Measurements from ENCODE around the gene UROC1. TPM values are rescaled to one million over a fixed set of nuclear protein-coding genes. Genes with fewer than 3 reads are reported as not detected.

UROC1 gene
- total and polyA plus RNA-seq, 2 donors from 2014 or later: not detected

DNA sequence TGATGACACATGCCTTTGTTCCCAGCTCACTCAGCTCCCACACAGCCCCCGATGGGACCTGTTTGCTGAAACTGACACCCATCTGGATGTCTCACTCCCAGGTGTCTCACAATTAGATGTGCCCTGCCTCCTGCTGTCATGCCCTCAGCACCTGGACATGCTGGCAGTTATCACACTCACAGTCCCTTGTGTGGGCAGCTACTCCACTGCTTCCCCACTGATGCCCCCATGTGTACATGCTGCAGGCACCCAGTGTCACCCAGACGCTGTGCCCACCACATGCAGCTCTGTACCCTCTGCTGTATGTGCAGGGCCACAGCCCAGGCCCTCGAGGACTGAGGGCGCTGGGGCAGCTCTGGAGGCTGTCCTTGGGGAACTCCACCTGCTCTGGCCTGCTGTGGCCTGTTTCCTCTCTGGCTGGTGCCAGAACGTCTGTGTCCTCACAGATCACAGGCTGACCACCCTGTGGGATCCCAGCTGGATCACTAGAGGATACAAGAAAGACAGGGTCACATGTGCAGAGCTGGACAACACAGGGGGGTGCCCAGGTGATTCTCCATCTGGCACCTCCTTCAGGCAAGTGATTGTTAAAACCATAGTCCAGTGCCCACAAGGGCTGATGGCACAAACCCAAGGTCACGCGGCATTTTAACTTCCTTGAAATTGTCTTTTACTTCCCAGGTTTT lies 27.2 kb upstream of the UROC1 start:
- no peak overlapping the region for H3K4me3 ChIP-seq (ENCODE audit: low read length in 3 of 3)
- H3K9me3 ChIP-seq (ENCODE audit: control insufficient read depth in 2 of 3, insufficient read depth in 1 of 3, low read length in 3 of 3): no peaks in the 10 kb centered on the region
- no peaks in the 10 kb centered on the region for H3K36me3 ChIP-seq (ENCODE audit: control insufficient read depth in 2 of 3, insufficient read depth in 3 of 3, low read length in 3 of 3)
- TF ChIP-seq CTCF (IDR thresholded peaks at IDR 0.05; ENCODE audit: borderline replicate concordance, extremely low read depth, insufficient read depth): no peak
- no peak overlapping the region for H3K9ac ChIP-seq (ENCODE audit: low read length in 3 of 3)
- H3K27me3 ChIP-seq (ENCODE audit: control insufficient read depth, insufficient read depth, low read length): peaks cover 5% of the 10 kb centered on the region
- H3K27ac ChIP-seq (ENCODE audit: low read depth in 2 of 2, low read length in 2 of 2): no peak overlapping the region
- DNase-seq (peak in 3 of 5 donors; percentile 8 to 51 (median 14)), FAIRE-seq (no peak)
- H3K4me1 ChIP-seq (ENCODE audit: control insufficient read depth in 2 of 3, insufficient read depth in 2 of 3, low read depth in 1 of 3, low read length in 3 of 3): peaks cover 0 to 3% (median 3%) of the 10 kb centered on the region in 3 donors
- intact Hi-C loops (cut with DNase I): no loop called here

- Histone ChIP-seq H3K4me1 (ENCODE audit: control insufficient read depth in 2 of 3, insufficient read depth in 2 of 3, low read depth in 1 of 3, low read length in 3 of 3) (peaks cover 0 to 3% (median 3%) of the 10 kb centered on the region in 3 donors), H3K9me3 (ENCODE audit: control insufficient read depth in 2 of 3, insufficient read depth in 1 of 3, low read length in 3 of 3) (no peaks in the 10 kb centered on the region), H3K36me3 (ENCODE audit: control insufficient read depth in 2 of 3, insufficient read depth in 3 of 3, low read length in 3 of 3) (no peaks in the 10 kb centered on the region), H3K27me3 (ENCODE audit: control insufficient read depth, insufficient read depth, low read length) (peaks cover 5% of the 10 kb centered on the region), H3K27ac (ENCODE audit: low read depth in 2 of 2, low read length in 2 of 2) (no peak overlapping the region), H3K4me3 (ENCODE audit: low read length in 3 of 3) (no peak overlapping the region), H3K9ac (ENCODE audit: low read length in 3 of 3) (no peak overlapping the region)
- FAIRE-seq (no peak), DNase-seq (peak in 2 of 5 donors; percentile 5 to 40)
- intact Hi-C loops (cut with DNase I): no loop called here
- no peak for TF ChIP-seq CTCF (IDR thresholded peaks at IDR 0.05; ENCODE audit: borderline replicate concordance, extremely low read depth, insufficient read depth)
Measured at GRCh38 chr3:126543457-126544061, 26.0 kb upstream of the UROC1 start.

- no peak for TF ChIP-seq CTCF (IDR thresholded peaks at IDR 0.05; ENCODE audit: borderline replicate concordance, extremely low read depth, insufficient read depth)
- peaks cover 5% of the 10 kb centered on the region for H3K27me3 ChIP-seq (ENCODE audit: control insufficient read depth, insufficient read depth, low read length)
- peak in 3 of 5 donors; percentile 7 to 70 (median 39) for DNase-seq
- H3K9ac ChIP-seq (ENCODE audit: low read length in 3 of 3): no peak overlapping the region
- intact Hi-C loops (cut with DNase I): no loop called here
- H3K4me1 ChIP-seq (ENCODE audit: control insufficient read depth in 2 of 3, insufficient read depth in 2 of 3, low read depth in 1 of 3, low read length in 3 of 3): peaks cover 0 to 3% (median 3%) of the 10 kb centered on the region in 3 donors
- no peaks in the 10 kb centered on the region for H3K36me3 ChIP-seq (ENCODE audit: control insufficient read depth in 2 of 3, insufficient read depth in 3 of 3, low read length in 3 of 3)
- no peaks in the 10 kb centered on the region for H3K9me3 ChIP-seq (ENCODE audit: control insufficient read depth in 2 of 3, insufficient read depth in 1 of 3, low read length in 3 of 3)
- H3K4me3 ChIP-seq (ENCODE audit: low read length in 3 of 3): no peak overlapping the region
- FAIRE-seq: no peak
- no peak overlapping the region for H3K27ac ChIP-seq (ENCODE audit: low read depth in 2 of 2, low read length in 2 of 2)
Measured at GRCh38 chr3:126542340-126543241, 25.0 kb upstream of the UROC1 start.
